ENCODE measurements around the gene TCTN1. TPM values are rescaled to one million over a fixed set of nuclear protein-coding genes. Genes with fewer than 3 reads are reported as not detected.
"Not testable (repeated sequence)": the region's sequence is repeated elsewhere in the genome, so short reads cannot be mapped to it uniquely, and the experiment has no call there.

TCTN1 gene
- total and polyA plus RNA-seq, 4 donors, result 19.3 to 47.1 (median 30.7) TPM

- H3K27ac ChIP-seq (ENCODE audit: low read depth in 1 of 2, low read length in 2 of 2); H3K9me3 ChIP-seq (ENCODE audit: control insufficient read depth, low read length); H3K4me1 ChIP-seq (ENCODE audit: control insufficient read depth in 1 of 2, insufficient read depth in 2 of 2, low read length in 2 of 2); H3K36me3 ChIP-seq (ENCODE audit: control insufficient read depth in 1 of 2, insufficient read depth in 2 of 2, low read length in 1 of 2); H3K4me3 ChIP-seq (ENCODE audit: low read length in 2 of 2); H3K27me3 ChIP-seq (ENCODE audit: control insufficient read depth in 1 of 2, insufficient read depth in 2 of 2, low read length in 1 of 2); intact Hi-C loops (cut with DNase I); ATAC-seq (ENCODE audit: low FRiP score); DNase-seq: not testable (repeated sequence)
- WGBS, 2 donors, result 86% methylated on average over 4 of the region's 4 CpGs
These were observed 21.0 kb upstream of the TCTN1 start for GRCh38 chr12:110592919-110593318.

- intact Hi-C loops (cut with DNase I), result loop anchor here in 1 of 2 donors (5.0 kb wide), 1 partner anchor 136 kb away; no protein-coding TSS in a partner anchor
- no peak for ATAC-seq (ENCODE audit: low FRiP score)
These were observed 16.0 kb upstream of the TCTN1 start for GRCh38 chr12:110597885-110598284.

GRCh38 chr12:110599334-110599733, 14.6 kb upstream of the TCTN1 start:
- no peaks in the 10 kb centered on the region for H3K9me3 ChIP-seq (ENCODE audit: control insufficient read depth, low read length)
- no peaks in the 10 kb centered on the region for H3K4me1 ChIP-seq (ENCODE audit: control insufficient read depth in 1 of 2, insufficient read depth in 2 of 2, low read length in 2 of 2)
- 82 to 84% methylated on average over 4 of the region's 4 CpGs for WGBS, 2 donors
- no peaks in the 10 kb centered on the region for H3K36me3 ChIP-seq (ENCODE audit: control insufficient read depth in 1 of 2, insufficient read depth in 2 of 2, low read length in 1 of 2)
- H3K27ac ChIP-seq (ENCODE audit: low read depth in 1 of 2, low read length in 2 of 2), result no peak overlapping the region
- intact Hi-C loops (cut with DNase I), result loop anchor here in 1 of 2 donors (5.0 kb wide), 1 partner anchor 137 kb away; no protein-coding TSS in a partner anchor
- no peaks in the 10 kb centered on the region for H3K27me3 ChIP-seq (ENCODE audit: control insufficient read depth in 1 of 2, insufficient read depth in 2 of 2, low read length in 1 of 2)
- H3K4me3 ChIP-seq (ENCODE audit: low read length in 2 of 2), result no peak overlapping the region
- DNase-seq (no peak), ATAC-seq (ENCODE audit: low FRiP score) (no peak)

More at GRCh38 chr12:110597885-110598284, 16.0 kb upstream of the TCTN1 start:
- no peak overlapping the region for H3K27ac ChIP-seq (ENCODE audit: low read depth in 1 of 2, low read length in 2 of 2)
- no peaks in the 10 kb centered on the region for H3K27me3 ChIP-seq (ENCODE audit: control insufficient read depth in 1 of 2, insufficient read depth in 2 of 2, low read length in 1 of 2)
- H3K36me3 ChIP-seq (ENCODE audit: control insufficient read depth in 1 of 2, insufficient read depth in 2 of 2, low read length in 1 of 2), result no peaks in the 10 kb centered on the region
- 75 to 88% methylated on average over 1 of the region's 1 CpG for WGBS, 2 donors
- no peak overlapping the region for H3K4me3 ChIP-seq (ENCODE audit: low read length in 2 of 2)
- no peaks in the 10 kb centered on the region for H3K9me3 ChIP-seq (ENCODE audit: control insufficient read depth, low read length)
- DNase-seq, result no peak
- no peaks in the 10 kb centered on the region for H3K4me1 ChIP-seq (ENCODE audit: control insufficient read depth in 1 of 2, insufficient read depth in 2 of 2, low read length in 2 of 2)

- DNase-seq (no peak), ATAC-seq (ENCODE audit: low FRiP score) (peak; percentile 75)
- H3K36me3 ChIP-seq (ENCODE audit: control insufficient read depth in 1 of 2, insufficient read depth in 2 of 2, low read length in 1 of 2), result no peaks in the 10 kb centered on the region
- H3K27me3 ChIP-seq (ENCODE audit: control insufficient read depth in 1 of 2, insufficient read depth in 2 of 2, low read length in 1 of 2), result no peaks in the 10 kb centered on the region
- H3K4me3 ChIP-seq (ENCODE audit: low read length in 2 of 2), result no peak overlapping the region
- no peaks in the 10 kb centered on the region for H3K4me1 ChIP-seq (ENCODE audit: control insufficient read depth in 1 of 2, insufficient read depth in 2 of 2, low read length in 2 of 2)
- H3K27ac ChIP-seq (ENCODE audit: low read depth in 1 of 2, low read length in 2 of 2), result no peak overlapping the region
- intact Hi-C loops (cut with DNase I), result loop anchor here (1.0 to 5.0 kb wide), 4 partner anchors 88 to 148 kb away; partner anchors contain the start of genes ARPC3 (in 1 of the 2), FAM216A (in 1 of the 2) and GPN3 (in 1 of the 2)
- H3K9me3 ChIP-seq (ENCODE audit: control insufficient read depth, low read length), result no peaks in the 10 kb centered on the region
- 43 to 46% methylated on average over 4 of the region's 4 CpGs for WGBS, 2 donors
These were observed 13.7 kb upstream of the TCTN1 start for GRCh38 chr12:110600254-110600653.

- 56 to 59% methylated on average over 14 of the region's 14 CpGs for WGBS, 2 donors
- not testable (repeated sequence) for H3K4me3 ChIP-seq (ENCODE audit: low read length in 2 of 2); DNase-seq; H3K27ac ChIP-seq (ENCODE audit: low read depth in 1 of 2, low read length in 2 of 2); H3K36me3 ChIP-seq (ENCODE audit: control insufficient read depth in 1 of 2, insufficient read depth in 2 of 2, low read length in 1 of 2); H3K4me1 ChIP-seq (ENCODE audit: control insufficient read depth in 1 of 2, insufficient read depth in 2 of 2, low read length in 2 of 2); H3K27me3 ChIP-seq (ENCODE audit: control insufficient read depth in 1 of 2, insufficient read depth in 2 of 2, low read length in 1 of 2); H3K9me3 ChIP-seq (ENCODE audit: control insufficient read depth, low read length)
- peak; percentile 81 for ATAC-seq (ENCODE audit: low FRiP score)
- intact Hi-C loops (cut with DNase I), result loop anchor here (5.0 kb wide), 3 partner anchors 90 to 150 kb away; partner anchors contain the start of genes ARPC3 (in 1 of the 2), FAM216A (in 1 of the 2) and GPN3 (in 1 of the 2)
These were observed 11.7 kb upstream of the TCTN1 start for GRCh38 chr12:110602085-110602814.

- H3K36me3 ChIP-seq (ENCODE audit: control insufficient read depth in 1 of 2, insufficient read depth in 2 of 2, low read length in 1 of 2), result no peaks in the 10 kb centered on the region
- H3K27me3 ChIP-seq (ENCODE audit: control insufficient read depth in 1 of 2, insufficient read depth in 2 of 2, low read length in 1 of 2), result no peaks in the 10 kb centered on the region
- ATAC-seq (ENCODE audit: low FRiP score), result no peak
- WGBS, 2 donors, result 93% methylated on average over 8 of the region's 8 CpGs
- no peak overlapping the region for H3K4me3 ChIP-seq (ENCODE audit: low read length in 2 of 2)
- H3K9me3 ChIP-seq (ENCODE audit: control insufficient read depth, low read length), result no peaks in the 10 kb centered on the region
- no peaks in the 10 kb centered on the region for H3K4me1 ChIP-seq (ENCODE audit: control insufficient read depth in 1 of 2, insufficient read depth in 2 of 2, low read length in 2 of 2)
- intact Hi-C loops (cut with DNase I), result loop anchor here in 1 of 2 donors (5.0 kb wide), 1 partner anchor 281 kb away; no protein-coding TSS in a partner anchor
- DNase-seq, result no peak
- no peak overlapping the region for H3K27ac ChIP-seq (ENCODE audit: low read depth in 1 of 2, low read length in 2 of 2)
These were observed 7.7 kb upstream of the TCTN1 start for GRCh38 chr12:110606253-110606611.

- 79% methylated on average over 23 of the region's 23 CpGs for WGBS, 2 donors
- intact Hi-C loops (cut with DNase I), result no loop called here
- ATAC-seq (ENCODE audit: low FRiP score) (no peak), DNase-seq (no peak)
- Histone ChIP-seq H3K27me3 (ENCODE audit: control insufficient read depth in 1 of 2, insufficient read depth in 2 of 2, low read length in 1 of 2) (no peaks in the 10 kb centered on the region), H3K4me1 (ENCODE audit: control insufficient read depth in 1 of 2, insufficient read depth in 2 of 2, low read length in 2 of 2) (no peaks in the 10 kb centered on the region), H3K36me3 (ENCODE audit: control insufficient read depth in 1 of 2, insufficient read depth in 2 of 2, low read length in 1 of 2) (no peaks in the 10 kb centered on the region), H3K27ac (ENCODE audit: low read depth in 1 of 2, low read length in 2 of 2) (no peak overlapping the region), H3K4me3 (ENCODE audit: low read length in 2 of 2) (no peak overlapping the region), H3K9me3 (ENCODE audit: control insufficient read depth, low read length) (no peaks in the 10 kb centered on the region)
These were observed 708 bp upstream of the TCTN1 start for GRCh38 chr12:110613071-110613770.

- H3K4me3 ChIP-seq (ENCODE audit: low read length in 2 of 2), result no peak overlapping the region
- intact Hi-C loops (cut with DNase I), result no loop called here
- H3K27me3 ChIP-seq (ENCODE audit: control insufficient read depth in 1 of 2, insufficient read depth in 2 of 2, low read length in 1 of 2), result no peaks in the 10 kb centered on the region
- no peak for ATAC-seq (ENCODE audit: low FRiP score)
- H3K9me3 ChIP-seq (ENCODE audit: control insufficient read depth, low read length), result no peaks in the 10 kb centered on the region
- no peaks in the 10 kb centered on the region for H3K4me1 ChIP-seq (ENCODE audit: control insufficient read depth in 1 of 2, insufficient read depth in 2 of 2, low read length in 2 of 2)
- no peaks in the 10 kb centered on the region for H3K36me3 ChIP-seq (ENCODE audit: control insufficient read depth in 1 of 2, insufficient read depth in 2 of 2, low read length in 1 of 2)
- no peak for DNase-seq
- WGBS, 2 donors, result 92% methylated on average over 8 of the region's 8 CpGs
- H3K27ac ChIP-seq (ENCODE audit: low read depth in 1 of 2, low read length in 2 of 2), result no peak overlapping the region
These were observed 1.2 kb downstream of the TCTN1 start for GRCh38 chr12:110615171-110615570.

Data from aorta (tissue), 5 donors.